H1 (cell line): ENCODE data around the gene VGF. TPM values are rescaled to one million over a fixed set of nuclear protein-coding genes. Genes with fewer than 3 reads are reported as not detected.
A peak's percentile ranks its signal among the peaks of the same experiment; 100 is the strongest.

Source experiments
- ATF2 ChIP-seq: IDR thresholded peaks from 2 replicates; pipeline ENCODE4 v1.6.1; 2012; ENCODE audit warnings: low read length, inconsistent platforms
- BACH1 ChIP-seq: IDR thresholded peaks from 2 replicates; pipeline ENCODE4 v1.6.1; 2012; ENCODE audit warnings: low read length, improper control_type of control experiment
- BRCA1 ChIP-seq: IDR thresholded peaks from 2 replicates; pipeline ENCODE4 v1.6.1; 2012; ENCODE audit warnings: low read depth, low read length, improper control_type of control experiment
- CBX5 ChIP-seq: fragments of 300-800, 300-1000 bp; sonication (generic); IDR thresholded peaks from 2 replicates; pipeline ENCODE4 v1.7.1; 2016; ENCODE audit warnings: antibody characterized with exemption, low read length, low read depth
- CEBPB ChIP-seq: IDR thresholded peaks from 2 replicates; pipeline ENCODE4 v1.6.1; 2012; ENCODE audit warnings: low read depth, low read length
- JUN ChIP-seq: IDR thresholded peaks from 2 replicates; pipeline ENCODE4 v1.6.1; 2011; ENCODE audit warnings: low read depth, mild to moderate bottlenecking, improper control_type of control experiment, low read length
- JUND ChIP-seq: IDR thresholded peaks from 2 replicates; pipeline ENCODE4 v1.6.1; 2011; ENCODE audit warnings: mild to moderate bottlenecking, improper control_type of control experiment, low read length
- NRF1 ChIP-seq: IDR thresholded peaks from 2 replicates; pipeline ENCODE4 v1.6.1; 2011; ENCODE audit warnings: mild to moderate bottlenecking, low read depth, low read length, improper control_type of control experiment
- PHF8 ChIP-seq: fragments of 200-600 bp; sonication (generic); conservative IDR thresholded peaks from 2 replicates; pipeline ENCODE4 v1.7.1; 2012; ENCODE audit warnings: low read depth, mild to moderate bottlenecking, inconsistent platforms, low read length, moderate library complexity
- POLR2A ChIP-seq, 2 experiments: IDR thresholded peaks; 1 replicate in 1 of 2; 2 replicates in 1 of 2; pipeline ENCODE4 v1.6.1; 2011; ENCODE audit warnings: low read depth in 2 of 2, low read length in 2 of 2, mild to moderate bottlenecking in 2 of 2; ENCODE audit errors: control extremely low read depth in 1 of 2
- POLR2AphosphoS5 ChIP-seq: IDR thresholded peaks from 2 replicates; pipeline ENCODE4 v1.6.1; 2011; ENCODE audit warnings: low read depth, low read length
- POU5F1 ChIP-seq: IDR thresholded peaks from 2 replicates; pipeline ENCODE4 v1.6.1; 2011; ENCODE audit warnings: low read depth, mild to moderate bottlenecking, low read length, moderate library complexity
- RAD21 ChIP-seq, 2 experiments: IDR thresholded peaks in 1 of 2; conservative IDR thresholded peaks in 1 of 2; 2 replicates each; pipeline ENCODE4 v1.6.1; 2011; ENCODE audit warnings: low read depth in 2 of 2, low read length in 2 of 2, improper control_type of control experiment in 1 of 2, inconsistent platforms in 1 of 2, mild to moderate bottlenecking in 1 of 2, moderate library complexity in 1 of 2
- RFX5 ChIP-seq: IDR thresholded peaks from 2 replicates; pipeline ENCODE4 v1.6.1; 2011; ENCODE audit warnings: low read depth, low read length, improper control_type of control experiment, borderline replicate concordance
- RNF2 ChIP-seq: fragments of 200-900, 300-1000 bp; sonication (generic); IDR thresholded peaks from 2 replicates; pipeline ENCODE4 v1.7.1; 2016; ENCODE audit warnings: borderline replicate concordance, low read depth, mild to moderate bottlenecking, antibody characterized with exemption, low read length; ENCODE audit not compliant: poor library complexity, severe bottlenecking; ENCODE audit errors: missing control alignments
- SAP30 ChIP-seq: fragments of 300-600 bp; sonication (generic); IDR thresholded peaks from 2 replicates; pipeline ENCODE4 v1.7.1; 2012; ENCODE audit warnings: low read length, moderate library complexity, mild to moderate bottlenecking, inconsistent platforms; ENCODE audit not compliant: insufficient read depth, insufficient replicate concordance
- SIN3A ChIP-seq, 2 experiments: IDR thresholded peaks in 1 of 2; conservative IDR thresholded peaks in 1 of 2; 2 replicates each; pipeline ENCODE4 v1.6.1; 2011 to 2012; ENCODE audit warnings: low read length in 2 of 2, improper control_type of control experiment in 1 of 2, low read depth in 1 of 2, mild to moderate bottlenecking in 1 of 2
- SP1 ChIP-seq: IDR thresholded peaks from 2 replicates; pipeline ENCODE4 v1.6.1; 2011; ENCODE audit warnings: low read depth, low read length
- TAF7 ChIP-seq: optimal IDR thresholded peaks from 2 replicates; pipeline ENCODE3; 2011; ENCODE audit warnings: low read depth, mild to moderate bottlenecking, inconsistent platforms, low read length, moderate library complexity, borderline replicate concordance
- TBP ChIP-seq: IDR thresholded peaks from 2 replicates; pipeline ENCODE4 v1.6.1; 2011; ENCODE audit warnings: low read depth, low read length, improper control_type of control experiment
- USF2 ChIP-seq: IDR thresholded peaks from 2 replicates; pipeline ENCODE4 v1.6.1; 2011; ENCODE audit warnings: low read length, improper control_type of control experiment
- polyA plus RNA-seq, 7 experiments: library from polyadenylated mRNA; depleted of rRNA in 3 of 7; stranded (reverse) in 5 of 7; unstranded in 2 of 7; fragments of >200 nt in 5 of 7; fragments of 200-250 nt in 2 of 7; gene quantifications; 1 replicate in 5 of 7; 2 replicates in 1 of 7; 4 replicates in 1 of 7; pipeline versions ENCODE4 v1.2.1 to v1.2.3, GENCODE V29; 2011 to 2013; ENCODE audit warnings: missing spikeins in 2 of 7, mixed read lengths in 2 of 7
- total RNA-seq: library from RNA; stranded (reverse); fragmentation: NEBNext Ultra II Directional; extraction: Animal tissue kit (Norgen Biotek cat#: 25700); gene quantifications from 2 replicates; pipeline ENCODE4 v1.2.1, GENCODE V29; 2021

Gene VGF
- total and polyA plus RNA-seq, 2 of the 8 experiments (the other 6 are each of a cell fraction or from before 2014, with no cell fraction given), result 1.6 to 7.0 TPM

GRCh38 chr7:101162551-101163278 lies 2.7 kb downstream of the VGF start (continued):
- no peak for TF ChIP-seq PHF8
- TF ChIP-seq POU5F1, result no peak
- TF ChIP-seq SIN3A (conservative IDR thresholded peaks at IDR 0.05 in 1 of 2, IDR thresholded peaks at IDR 0.05 in 1 of 2; ENCODE audit: low read depth in 1 of 2, low read length in 2 of 2), result no peak
- no peak for TF ChIP-seq RFX5
- TF ChIP-seq SAP30, result no peak
- TF ChIP-seq BACH1, result peak; percentile 59; the same call in 1 of the 2 replicates
- peak; percentile 29; the same call in 1 of the 2 replicates for TF ChIP-seq POLR2AphosphoS5
- peak in 1 of 2 experiments; percentile 50; a peak in 1 of 3 replicates for TF ChIP-seq POLR2A (IDR thresholded peaks at IDR 0.05; ENCODE audit: control extremely low read depth in 1 of 2, low read depth in 2 of 2, low read length in 2 of 2)
- no peak for TF ChIP-seq BRCA1
- no peak for TF ChIP-seq JUN
- TF ChIP-seq JUND, result no peak
- no peak for TF ChIP-seq SP1
- no peak for TF ChIP-seq ATF2
- peak; percentile 23; the same call in 1 of the 2 replicates for TF ChIP-seq USF2
- TF ChIP-seq RAD21 (IDR thresholded peaks at IDR 0.05 in 1 of 2, conservative IDR thresholded peaks at IDR 0.05 in 1 of 2; ENCODE audit: low read depth in 2 of 2, low read length in 2 of 2), result no peak
- TF ChIP-seq CBX5, result no peak
- no peak for TF ChIP-seq CEBPB
- TF ChIP-seq TBP, result no peak
- 0 out of 2 replicates have a peak, but pooled peaks have one; percentile 15 for TF ChIP-seq NRF1
- no peak for TF ChIP-seq RNF2
- no peak for TF ChIP-seq TAF7
